ENCODE data around the gene DNASE1L1.

DNASE1L1 gene

DNA sequence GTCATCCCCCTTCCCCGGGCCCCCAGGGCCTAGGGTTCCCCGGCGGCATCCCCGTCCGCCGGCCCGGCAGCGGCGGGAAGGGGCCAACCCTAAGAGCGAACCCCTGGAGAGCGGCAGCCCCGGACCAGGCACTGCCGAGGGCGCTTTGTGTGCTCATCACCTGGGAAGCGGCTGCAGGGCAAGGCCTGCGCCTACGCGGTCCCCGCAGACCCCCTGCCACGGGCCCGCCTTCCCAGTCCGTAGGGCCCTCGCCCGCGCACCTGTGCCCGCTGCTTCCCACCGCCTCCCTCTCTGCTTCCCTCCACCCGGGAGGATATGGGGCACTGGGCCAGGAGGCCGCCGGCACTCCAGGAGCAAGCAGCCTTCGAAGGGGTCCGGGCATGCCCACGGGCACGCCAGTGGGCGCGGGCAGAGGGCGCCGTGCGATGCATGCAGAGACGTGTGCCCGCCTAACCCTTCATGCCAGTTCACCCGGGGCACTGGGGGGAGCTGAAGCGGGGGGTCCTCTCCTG lies 37.2 kb downstream of the DNASE1L1 start:
- peak overlapping the region; percentile 74 for H3K4me3 ChIP-seq (ENCODE audit: low read depth, low read length)
- TF ChIP-seq, protein P1, sequence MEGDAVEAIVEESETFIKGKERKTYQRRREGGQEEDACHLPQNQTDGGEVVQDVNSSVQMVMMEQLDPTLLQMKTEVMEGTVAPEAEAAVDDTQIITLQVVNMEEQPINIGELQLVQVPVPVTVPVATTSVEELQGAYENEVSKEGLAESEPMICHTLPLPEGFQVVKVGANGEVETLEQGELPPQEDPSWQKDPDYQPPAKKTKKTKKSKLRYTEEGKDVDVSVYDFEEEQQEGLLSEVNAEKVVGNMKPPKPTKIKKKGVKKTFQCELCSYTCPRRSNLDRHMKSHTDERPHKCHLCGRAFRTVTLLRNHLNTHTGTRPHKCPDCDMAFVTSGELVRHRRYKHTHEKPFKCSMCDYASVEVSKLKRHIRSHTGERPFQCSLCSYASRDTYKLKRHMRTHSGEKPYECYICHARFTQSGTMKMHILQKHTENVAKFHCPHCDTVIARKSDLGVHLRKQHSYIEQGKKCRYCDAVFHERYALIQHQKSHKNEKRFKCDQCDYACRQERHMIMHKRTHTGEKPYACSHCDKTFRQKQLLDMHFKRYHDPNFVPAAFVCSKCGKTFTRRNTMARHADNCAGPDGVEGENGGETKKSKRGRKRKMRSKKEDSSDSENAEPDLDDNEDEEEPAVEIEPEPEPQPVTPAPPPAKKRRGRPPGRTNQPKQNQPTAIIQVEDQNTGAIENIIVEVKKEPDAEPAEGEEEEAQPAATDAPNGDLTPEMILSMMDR (IDR thresholded peaks at IDR 0.05; ENCODE audit: low read depth, low read length): no peak

DNA sequence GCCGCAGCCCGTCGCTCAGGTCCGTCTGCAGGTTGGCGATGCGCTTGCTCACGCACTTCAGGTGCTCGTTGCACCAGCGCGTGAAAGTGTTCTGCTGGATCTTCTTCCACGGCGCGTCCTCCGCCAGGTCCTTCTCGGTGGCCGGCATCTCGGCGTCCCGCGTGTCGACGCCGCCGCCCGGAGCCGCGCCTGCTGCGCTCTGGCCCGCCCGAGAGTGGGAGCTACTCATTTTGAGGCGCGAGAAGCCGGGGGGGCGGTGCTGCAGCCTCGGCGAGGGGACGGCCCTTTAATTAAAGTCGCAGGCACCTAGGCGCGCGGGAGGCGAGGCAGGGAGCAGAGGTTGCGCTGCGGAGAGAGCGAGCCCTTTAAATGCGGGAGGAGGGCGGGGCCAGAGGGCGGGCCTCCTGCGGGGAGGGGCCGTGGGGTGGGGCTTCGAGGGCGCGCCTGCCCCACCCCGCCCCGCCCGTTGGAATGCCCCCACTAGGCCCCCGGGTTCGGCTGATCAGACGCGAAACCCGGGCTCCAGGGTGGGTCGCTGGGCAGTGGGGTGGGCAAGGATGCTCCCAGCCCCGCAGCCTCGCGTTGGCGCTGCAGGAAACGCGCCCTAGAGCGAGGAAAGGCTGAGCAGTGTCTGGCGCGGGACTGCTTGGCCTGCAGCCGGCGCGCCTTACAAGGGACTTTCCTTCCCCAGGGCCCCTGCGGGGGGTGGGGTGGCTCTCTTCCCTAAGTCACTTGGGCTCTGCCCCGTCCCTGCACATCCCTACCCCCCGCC lies 37.9 kb downstream of the DNASE1L1 start:
- H3K4me3 ChIP-seq (ENCODE audit: low read depth, low read length): peak overlapping the region; percentile 82
- TF ChIP-seq, protein P1 (IDR thresholded peaks at IDR 0.05; ENCODE audit: low read depth, low read length): no peak

DNA sequence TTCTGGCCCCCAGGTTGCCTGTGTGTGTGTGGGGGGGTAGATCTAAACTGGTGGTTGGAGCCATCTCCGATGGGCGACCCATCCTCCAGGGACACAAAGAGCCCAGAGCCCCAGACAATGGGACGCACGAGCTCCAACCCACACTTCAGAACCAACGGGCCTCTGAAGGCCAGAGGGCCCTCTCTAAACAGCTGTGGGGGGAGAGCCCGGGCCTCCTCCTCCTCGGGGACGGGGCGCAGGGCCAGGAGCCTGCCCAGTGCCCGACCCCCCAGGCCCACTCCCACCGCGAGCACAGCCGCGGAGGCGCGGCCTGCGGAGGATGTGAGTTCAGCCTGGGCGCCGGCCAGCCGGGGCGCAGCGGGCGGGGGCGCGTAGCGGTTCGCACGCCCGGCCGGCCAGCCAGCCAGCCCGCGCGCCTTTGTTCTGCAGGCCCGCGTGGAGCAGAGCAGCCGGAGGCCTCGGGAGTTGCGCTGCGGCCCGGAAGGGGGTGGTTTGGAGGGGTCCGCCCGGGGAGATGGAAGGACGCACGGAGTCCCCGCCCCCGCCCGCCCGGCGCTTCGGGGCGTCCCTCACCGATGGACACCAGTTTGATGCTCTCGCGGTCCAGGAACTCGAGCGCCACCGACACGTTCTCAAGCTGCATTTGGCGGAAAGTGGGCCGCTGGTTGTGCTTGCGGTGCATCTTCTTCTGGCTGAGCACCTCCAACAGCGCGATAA lies 38.6 kb downstream of the DNASE1L1 start:
- peak overlapping the region; percentile 82 for H3K4me3 ChIP-seq (ENCODE audit: low read depth, low read length)
- TF ChIP-seq, protein P1 (IDR thresholded peaks at IDR 0.05; ENCODE audit: low read depth, low read length): no peak

DNA sequence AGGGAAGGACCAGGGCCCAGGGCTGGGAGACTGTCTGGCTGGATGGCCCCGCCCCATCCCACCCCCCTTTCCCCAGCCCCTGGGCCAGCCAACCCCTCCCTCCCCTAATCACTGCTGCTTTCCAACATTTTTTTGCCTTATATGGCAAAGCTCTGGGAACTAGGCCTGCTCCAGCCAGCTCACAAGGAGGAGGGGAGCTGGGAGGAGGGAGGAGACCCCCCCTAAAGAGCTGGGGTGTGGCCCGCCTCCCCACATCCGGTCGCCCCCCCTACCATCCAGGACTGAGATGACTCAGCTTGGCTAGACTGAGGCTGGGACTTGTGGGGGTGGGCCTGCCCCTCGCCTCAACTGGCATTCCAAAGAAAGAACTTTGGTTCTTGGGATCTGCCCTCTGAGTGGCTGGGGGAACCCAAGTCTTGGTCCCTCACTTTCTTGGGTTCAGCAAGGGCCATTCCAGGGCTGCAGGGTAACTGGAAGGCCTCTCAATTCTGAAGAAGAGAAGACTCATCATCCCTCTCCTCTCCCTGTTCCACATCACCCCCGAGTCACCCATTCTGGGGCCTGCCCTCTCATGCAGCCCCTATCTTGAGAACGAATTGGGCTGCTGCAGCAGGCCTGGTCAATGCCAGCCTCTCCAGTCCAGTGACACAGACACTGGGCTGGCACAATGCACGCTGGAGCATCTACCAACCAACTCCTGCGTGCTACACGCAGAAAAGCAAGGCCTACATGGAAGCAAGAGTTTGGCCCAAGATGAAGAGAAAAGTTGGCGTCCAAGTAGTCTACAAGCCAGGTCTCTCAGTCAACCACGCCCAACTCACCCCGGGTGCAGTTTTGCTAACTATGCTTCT lies 39.4 kb downstream of the DNASE1L1 start:
- peak overlapping the region; percentile 82 for H3K4me3 ChIP-seq (ENCODE audit: low read depth, low read length)
- TF ChIP-seq, protein P1 (IDR thresholded peaks at IDR 0.05; ENCODE audit: low read depth, low read length): no peak

DNA sequence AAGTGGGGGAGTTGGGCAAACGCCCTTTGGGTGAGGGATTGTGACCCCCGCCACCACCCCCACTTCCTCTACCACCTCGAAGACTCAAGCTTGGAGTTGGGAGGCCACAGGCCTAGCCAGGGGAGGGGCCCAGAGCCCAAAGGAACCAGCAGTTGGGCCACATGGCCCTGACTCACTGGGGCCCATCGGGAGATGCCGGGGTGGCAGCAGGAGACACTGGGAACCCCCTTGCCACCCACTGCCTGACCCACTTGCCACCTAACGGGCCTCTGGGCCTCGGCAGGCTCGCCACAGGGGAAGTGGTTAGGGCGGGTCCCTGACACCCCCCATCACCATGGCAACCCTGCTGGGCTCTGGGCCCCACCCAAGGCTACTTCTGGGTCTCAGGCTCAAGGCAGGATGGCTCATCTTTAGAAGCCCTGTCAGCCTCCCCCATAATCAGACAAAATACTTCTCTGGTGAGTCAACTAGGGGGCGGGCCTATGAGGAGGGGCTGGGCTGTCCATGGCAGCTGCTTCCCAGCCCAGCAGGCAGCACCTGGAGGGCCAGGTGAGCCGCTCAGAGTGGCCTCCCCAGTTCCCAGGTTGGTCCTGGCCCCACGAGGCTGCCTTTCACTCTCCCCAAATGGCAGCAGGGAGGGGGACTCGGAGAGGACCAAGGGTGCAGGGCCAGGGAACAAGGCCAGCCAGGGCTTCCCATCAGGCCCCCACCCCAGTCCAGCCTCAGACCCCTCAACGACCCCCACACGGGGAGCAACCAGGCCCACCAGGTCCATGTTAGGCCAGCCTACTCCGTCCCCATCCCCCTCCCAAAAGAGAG lies 40.2 kb downstream of the DNASE1L1 start:
- H3K4me3 ChIP-seq (ENCODE audit: low read depth, low read length): peak overlapping the region; percentile 82
- TF ChIP-seq, protein P1 (IDR thresholded peaks at IDR 0.05; ENCODE audit: low read depth, low read length): no peak

DNA sequence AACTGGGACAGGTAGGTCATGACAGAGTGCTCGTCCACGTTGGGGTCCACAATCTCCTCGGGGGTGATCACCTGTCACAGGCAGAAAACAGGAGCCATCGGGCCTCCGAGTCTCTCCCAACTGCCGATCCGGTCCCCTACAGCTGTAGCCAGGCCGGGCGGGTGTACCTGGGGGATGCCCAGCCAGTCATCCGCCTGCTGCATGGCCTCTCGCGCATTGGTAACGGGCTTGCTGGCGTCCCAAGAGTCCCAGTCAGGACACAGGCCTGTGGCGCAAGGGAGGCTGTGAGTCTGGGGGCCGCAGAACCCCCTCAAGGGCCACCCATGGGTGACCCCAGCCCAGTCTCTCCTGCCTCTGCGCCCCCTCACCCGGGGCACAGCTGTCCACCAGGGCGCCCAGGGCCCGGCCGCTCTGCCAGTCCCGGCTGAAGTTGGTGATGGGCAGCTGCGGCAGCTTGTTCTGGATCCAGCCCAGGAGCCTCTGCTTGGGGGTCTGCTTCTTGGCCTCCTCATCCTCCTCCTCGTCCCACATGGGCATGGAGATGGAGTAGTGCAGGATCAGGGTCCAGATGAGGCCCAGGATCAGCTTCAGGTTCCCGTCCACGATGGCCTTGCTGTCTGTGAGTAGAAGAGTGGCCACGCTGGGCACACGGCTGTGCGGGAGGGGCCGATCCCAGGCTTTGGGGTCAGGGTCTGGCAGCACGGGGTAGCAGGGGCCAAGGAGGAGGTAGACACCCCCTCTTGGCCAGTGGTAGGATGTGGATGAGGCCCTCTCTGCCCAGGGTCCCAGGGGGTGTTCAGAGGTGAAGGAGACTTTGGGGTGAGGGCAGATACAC lies 41.4 kb downstream of the DNASE1L1 start:
- peak overlapping the region; percentile 82 for H3K4me3 ChIP-seq (ENCODE audit: low read depth, low read length)
- TF ChIP-seq, protein P1 (IDR thresholded peaks at IDR 0.05; ENCODE audit: low read depth, low read length): no peak

Measured in WI38 (cell line).